HCT116 (cell line): ENCODE results near the gene KLHL11. TPM values are rescaled to one million over a fixed set of nuclear protein-coding genes. Genes with fewer than 3 reads are reported as not detected.
A peak's percentile ranks its signal among the peaks of the same experiment; 100 is the strongest.

Experiments used
- ATAC-seq: fragments of 200-7000 bp; cut with Tn5 transposase; 2 replicates; pipeline ENCODE4 v1.9.1; 2020; ENCODE audit warnings: mild to moderate bottlenecking, moderate library complexity
- BruUV-seq: library from RNA; stranded (reverse); fragments of 400-500 nt; replicated peaks from 2 replicates; lab custom pipeline; 2021; lab: Mats Ljungman, UMichigan
- CTCF ChIA-PET: fragments of 300-600 bp; sonication (Branson Sonifier 250); formaldehyde crosslinking; loops from one replicate; lab custom pipeline; 2021; ENCODE audit warnings: antibody characterized with exemption; lab: Charles Lee
- POLR2A ChIA-PET: fragments of 300-600, 350-600 bp; sonication (Branson Sonifier 250); formaldehyde crosslinking; loops from one replicate; lab custom pipeline; 2021; ENCODE audit warnings: antibody characterized with exemption; lab: Charles Lee
- RAD21 ChIA-PET, 2 experiments: fragments of 300-600 bp; sonication (Branson Sonifier 250); formaldehyde crosslinking; loops; one replicate each; lab custom pipeline; 2023; ENCODE audit warnings: low total read pairs in 2 of 2; ENCODE audit not compliant: uncharacterized antibody in 2 of 2, unreplicated experiment in 2 of 2, low non-redundant PET in 1 of 2; lab: Charles Lee
- DNase-seq: peaks from one replicate; pipeline ENCODE4 v3.0.0-alpha.2; 2010; ENCODE audit warnings: low read depth, low spot score
- H2AFZ ChIP-seq: fragments of 200-600 bp; shearing (Covaris generic), sonication (generic); 2 replicates; pipeline ENCODE4 v1.6.1; 2017; ENCODE audit warnings: low read depth, mixed run types, mixed read lengths, antibody characterized with exemption, low read length; ENCODE audit not compliant: poor library complexity, severe bottlenecking
- H3K27ac ChIP-seq: 2 replicates; pipeline ENCODE4 v1.5.1; 2012; ENCODE audit warnings: low read depth, low read length
- H3K27me3 ChIP-seq: fragments of 200-600 bp; sonication (generic); 2 replicates; pipeline ENCODE4 v1.6.1; 2016; ENCODE audit warnings: mixed run types, low read length, mixed read lengths; ENCODE audit not compliant: insufficient read depth
- H3K36me3 ChIP-seq, 2 experiments: fragments of 200-500 bp in 1 of 2; fragments of 200-600 bp in 1 of 2; sonication (Bioruptor generic) in 1 of 2; sonication (generic) in 1 of 2; 2 replicates each; pipeline versions ENCODE4 v1.5.1 to v1.6.1; 2014 to 2016; ENCODE audit warnings: low read length in 2 of 2, inconsistent platforms in 1 of 2, mixed read lengths in 1 of 2, mixed run types in 1 of 2; ENCODE audit not compliant: insufficient read depth in 2 of 2, control insufficient read depth in 1 of 2
- H3K4me1 ChIP-seq, 2 experiments: fragments of 200-600 bp in 1 of 2; sonication (generic) in 1 of 2; 2 replicates each; pipeline versions ENCODE4 v1.5.1 to v1.6.1; 2012 to 2017; ENCODE audit warnings: low read length in 2 of 2, inconsistent platforms in 1 of 2, mild to moderate bottlenecking in 1 of 2, mixed read lengths in 1 of 2, mixed run types in 1 of 2, moderate library complexity in 1 of 2; ENCODE audit not compliant: insufficient read depth in 2 of 2, control insufficient read depth in 1 of 2
- H3K4me2 ChIP-seq: fragments of 200-600 bp; sonication (generic); 2 replicates; pipeline ENCODE4 v1.6.1; 2017; ENCODE audit warnings: mixed run types, low read length, mixed read lengths
- H3K4me3 ChIP-seq, 2 experiments: fragments of 200-600 bp in 1 of 2; sonication (generic) in 1 of 2; replicated peaks in 1 of 2; 2 replicates each; pipeline ENCODE4 v1.5.1; 2011 to 2016; ENCODE audit warnings: low read length in 2 of 2, control low read depth in 1 of 2, low read depth in 1 of 2, mild to moderate bottlenecking in 1 of 2, mixed read lengths in 1 of 2, mixed run types in 1 of 2
- H3K79me2 ChIP-seq: fragments of 200-600 bp; sonication (generic); 2 replicates; pipeline ENCODE4 v1.6.1; 2017; ENCODE audit warnings: mild to moderate bottlenecking, mixed run types, low read length, moderate library complexity, mixed read lengths; ENCODE audit not compliant: insufficient read depth
- H3K9ac ChIP-seq: fragments of 200-600 bp; sonication (generic); 2 replicates; pipeline ENCODE4 v1.6.1; 2016; ENCODE audit warnings: low read length, mixed read lengths
- H3K9me2 ChIP-seq: fragments of 200-600 bp; sonication (generic), shearing (Covaris generic); 2 replicates; pipeline ENCODE4 v1.6.1; 2017; ENCODE audit warnings: mixed run types, mild to moderate bottlenecking, moderate library complexity; ENCODE audit not compliant: insufficient read depth
- H3K9me3 ChIP-seq, 2 experiments: fragments of 200-500 bp in 1 of 2; fragments of 200-600 bp in 1 of 2; sonication (Bioruptor generic) in 1 of 2; sonication (generic) in 1 of 2; 2 replicates each; pipeline ENCODE4 v1.6.1; 2014 to 2017; ENCODE audit warnings: low read length in 2 of 2, mixed read lengths in 2 of 2, inconsistent platforms in 1 of 2, low read depth in 1 of 2, mild to moderate bottlenecking in 1 of 2, mixed run types in 1 of 2, moderate library complexity in 1 of 2; ENCODE audit not compliant: control insufficient read depth in 1 of 2, insufficient read depth in 1 of 2
- H4K20me1 ChIP-seq: fragments of 200-600 bp; sonication (generic), shearing (Covaris generic); 2 replicates; pipeline ENCODE4 v1.6.1; 2017; ENCODE audit warnings: mixed run types, mild to moderate bottlenecking, moderate library complexity; ENCODE audit not compliant: insufficient read depth
- ATF3 ChIP-seq: IDR thresholded peaks from 2 replicates; pipeline ENCODE4 v1.6.1; 2012
- EGR1 ChIP-seq: IDR thresholded peaks from 2 replicates; pipeline ENCODE4 v1.6.1; 2012; ENCODE audit warnings: low read depth
- ELF1 ChIP-seq: IDR thresholded peaks from 2 replicates; pipeline ENCODE4 v1.6.1; 2012; ENCODE audit warnings: low read depth, borderline replicate concordance
- JUND ChIP-seq: IDR thresholded peaks from 2 replicates; pipeline ENCODE4 v1.6.1; 2012
- POLR2A ChIP-seq: IDR thresholded peaks from 2 replicates; pipeline ENCODE4 v1.7.0; 2011; ENCODE audit warnings: borderline replicate concordance; ENCODE audit not compliant: insufficient read depth, insufficient read length; ENCODE audit errors: extremely low read depth
- POLR2AphosphoS5 ChIP-seq: IDR thresholded peaks from 2 replicates; pipeline ENCODE4 v1.6.1; 2011; ENCODE audit warnings: mild to moderate bottlenecking, low read depth, low read length, moderate library complexity
- SIN3A ChIP-seq: IDR thresholded peaks from 2 replicates; pipeline ENCODE4 v1.6.1; 2012; ENCODE audit warnings: low read depth
- SP1 ChIP-seq: IDR thresholded peaks from 2 replicates; pipeline ENCODE4 v1.6.1; 2012; ENCODE audit warnings: low read depth
- SRF ChIP-seq: IDR thresholded peaks from 2 replicates; pipeline ENCODE4 v1.6.1; 2012; ENCODE audit warnings: low read depth
- TCF7L2 ChIP-seq: IDR thresholded peaks from 2 replicates; pipeline ENCODE4 v1.7.0; 2011; ENCODE audit warnings: borderline replicate concordance, inconsistent platforms; ENCODE audit not compliant: insufficient read depth, insufficient read length; ENCODE audit errors: extremely low read depth
- YY1 ChIP-seq: IDR thresholded peaks from 2 replicates; pipeline ENCODE4 v1.6.1; 2011; ENCODE audit warnings: low read length, low read depth, moderate library complexity, mild to moderate bottlenecking; ENCODE audit not compliant: insufficient replicate concordance; ENCODE audit errors: extremely low read depth
- ZBTB33 ChIP-seq: IDR thresholded peaks from 2 replicates; pipeline ENCODE4 v1.6.1; 2011; ENCODE audit warnings: mild to moderate bottlenecking, low read length, moderate library complexity; ENCODE audit not compliant: insufficient replicate concordance; ENCODE audit errors: extremely low read depth
- ZFX ChIP-seq: fragments of 450-650 bp; IDR thresholded peaks from 2 replicates; pipeline ENCODE4 v1.6.1; 2017
- ZNF274 ChIP-seq: fragments of 200-500 bp; sonication (Bioruptor generic); IDR thresholded peaks from 2 replicates; pipeline ENCODE4 v1.6.1; 2014; ENCODE audit warnings: mild to moderate bottlenecking, low read depth, low read length, inconsistent platforms
- intact Hi-C: fragments of 100-400 bp; cut with micrococcal nuclease; formaldehyde crosslinking; loops from 2 replicates; pipeline ENCODE4 v1.10.0; 2022
- total RNA-seq: library from RNA; stranded (reverse); gene quantifications from one replicate; pipeline ENCODE4 v1.2.1, GENCODE V29; 2021; ENCODE audit not compliant: unreplicated experiment
- TF ChIP-seq, protein P1 (sequence below), 3 experiments: fragments of 200-600 bp in 1 of 3; sonication (generic) in 1 of 3; IDR thresholded peaks in 2 of 3; conservative IDR thresholded peaks in 1 of 3; 2 replicates each; pipeline ENCODE4 v1.5.1; 2012 to 2017; ENCODE audit warnings: low read depth in 2 of 3, low read length in 2 of 3, antibody characterized with exemption in 1 of 3, borderline replicate concordance in 1 of 3, control low read depth in 1 of 3, mild to moderate bottlenecking in 1 of 3, mixed read lengths in 1 of 3, mixed run types in 1 of 3, moderate library complexity in 1 of 3; ENCODE audit not compliant: insufficient read depth in 1 of 3
- TF ChIP-seq, protein P2 (sequence below): IDR thresholded peaks from 2 replicates; pipeline ENCODE4 v1.6.1; 2012

The KLHL11 gene
- total RNA-seq, 1 experiment from 2014 or later: 22.4 TPM

DNA sequence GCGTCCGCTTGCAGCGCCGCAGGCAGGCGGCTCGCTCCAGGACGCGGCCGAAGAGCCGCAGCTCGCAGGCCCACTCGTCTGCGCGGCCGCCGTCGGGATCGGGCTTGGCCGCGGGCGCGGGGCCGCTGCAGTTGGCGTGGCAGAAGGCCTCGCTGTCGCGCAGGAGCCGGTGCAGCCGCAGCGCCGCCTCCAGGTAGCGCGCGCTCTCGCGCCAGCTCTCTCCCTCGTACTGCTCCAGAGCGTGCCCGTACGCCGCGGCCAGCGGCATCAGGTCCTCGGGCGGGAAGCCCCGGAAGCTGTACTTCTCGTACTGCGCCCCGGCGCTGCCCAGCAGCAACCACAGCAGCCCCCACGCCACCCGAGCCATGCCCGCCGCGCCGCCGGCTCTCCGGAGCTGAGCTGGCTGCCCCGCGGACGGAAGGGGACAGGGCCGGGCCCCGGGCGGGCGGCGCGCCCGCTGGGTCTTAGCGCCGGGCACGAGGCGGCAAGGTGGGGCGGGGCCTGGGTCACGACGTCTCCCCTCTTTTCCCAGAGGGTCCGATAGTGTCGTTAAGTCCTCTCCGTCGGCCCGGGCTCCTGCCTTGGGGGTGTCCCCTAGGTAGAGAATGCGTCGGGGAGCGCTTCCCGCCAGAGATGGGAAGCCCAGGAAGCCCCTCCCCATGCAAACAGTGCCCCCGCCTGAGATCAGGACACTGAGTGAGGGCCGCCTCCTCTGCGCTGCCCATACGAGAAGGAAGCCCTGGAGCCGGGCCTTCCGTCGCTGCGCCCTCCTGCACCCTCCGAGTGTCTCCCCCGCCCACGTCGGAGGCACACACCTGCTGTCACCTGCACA, 53.5 kb downstream of the KLHL11 start, which contains the start of gene P3H4:
Gene P3H4, minus strand, starts transcription at position 401 of the 832 bp plus-strand sequence. Its CDS starts 34 bp downstream, at position 367.
- ChIA-PET POLR2A (interaction anchor here (0.5 to 2.7 kb wide), 6 partner anchors 11 to 123 kb away, joined by 3 to 11 read pairs (median 4); partner anchors contain the start of genes EIF1 and JUP), CTCF (interaction anchor here (0.6 to 3.5 kb wide), 8 partner anchors 10 to 538 kb away, joined by 3 to 25 read pairs (median 4); partner anchors contain the start of gene JUP), RAD21 (interaction anchor here in 1 of 2 experiments (0.9 to 1.2 kb wide), 2 partner anchors 38 to 74 kb away, joined by 3 read pairs; no protein-coding TSS in a partner anchor)
- H3K27me3 ChIP-seq: no peaks in the 10 kb centered on the region
- peak; percentile 44 for DNase-seq
- peak; percentile 81 for ATAC-seq
- no peaks in the 10 kb centered on the region for H4K20me1 ChIP-seq
- no TSS peak for BruUV-seq
- intact Hi-C loops: loop anchor here (2.0 kb wide), 1 partner anchor 73 kb away; no protein-coding TSS in a partner anchor
- TF ChIP-seq EGR1 (no peak), ZNF274 (no peak), ATF3 (no peak), TCF7L2 (peak; percentile 56), ZFX (peak; percentile 96), SRF (no peak), JUND (no peak), ZBTB33 (no peak), SP1 (peak; percentile 50), SIN3A (no peak), YY1 (no peak), POLR2A (peak; percentile 39), POLR2AphosphoS5 (peak; percentile 66), ELF1 (no peak)
- TF ChIP-seq, protein P1, sequence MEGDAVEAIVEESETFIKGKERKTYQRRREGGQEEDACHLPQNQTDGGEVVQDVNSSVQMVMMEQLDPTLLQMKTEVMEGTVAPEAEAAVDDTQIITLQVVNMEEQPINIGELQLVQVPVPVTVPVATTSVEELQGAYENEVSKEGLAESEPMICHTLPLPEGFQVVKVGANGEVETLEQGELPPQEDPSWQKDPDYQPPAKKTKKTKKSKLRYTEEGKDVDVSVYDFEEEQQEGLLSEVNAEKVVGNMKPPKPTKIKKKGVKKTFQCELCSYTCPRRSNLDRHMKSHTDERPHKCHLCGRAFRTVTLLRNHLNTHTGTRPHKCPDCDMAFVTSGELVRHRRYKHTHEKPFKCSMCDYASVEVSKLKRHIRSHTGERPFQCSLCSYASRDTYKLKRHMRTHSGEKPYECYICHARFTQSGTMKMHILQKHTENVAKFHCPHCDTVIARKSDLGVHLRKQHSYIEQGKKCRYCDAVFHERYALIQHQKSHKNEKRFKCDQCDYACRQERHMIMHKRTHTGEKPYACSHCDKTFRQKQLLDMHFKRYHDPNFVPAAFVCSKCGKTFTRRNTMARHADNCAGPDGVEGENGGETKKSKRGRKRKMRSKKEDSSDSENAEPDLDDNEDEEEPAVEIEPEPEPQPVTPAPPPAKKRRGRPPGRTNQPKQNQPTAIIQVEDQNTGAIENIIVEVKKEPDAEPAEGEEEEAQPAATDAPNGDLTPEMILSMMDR (IDR thresholded peaks at IDR 0.05 in 2 of 3, conservative IDR thresholded peaks at IDR 0.05 in 1 of 3; ENCODE audit: borderline replicate concordance in 1 of 3, insufficient read depth in 1 of 3, low read depth in 2 of 3, low read length in 2 of 3): peak in 2 of 3 experiments; percentile 51 to 64; a peak in 4 of 6 replicates
- TF ChIP-seq, protein P2, sequence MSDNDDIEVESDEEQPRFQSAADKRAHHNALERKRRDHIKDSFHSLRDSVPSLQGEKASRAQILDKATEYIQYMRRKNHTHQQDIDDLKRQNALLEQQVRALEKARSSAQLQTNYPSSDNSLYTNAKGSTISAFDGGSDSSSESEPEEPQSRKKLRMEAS: peak; percentile 92
- no peaks in the 10 kb centered on the region for H3K36me3 ChIP-seq
- peak within 1 kb of the TSS; percentile 66 to 72 for H3K4me3 ChIP-seq
- H3K4me2 ChIP-seq: peak within 1 kb of the TSS; percentile 99
- H3K9ac ChIP-seq: peak within 1 kb of the TSS; percentile 71
- peaks cover 30% of the 10 kb centered on the region; the same call in 1 of the 2 replicates for H3K79me2 ChIP-seq
- H2AFZ ChIP-seq: peak within 1 kb of the TSS; percentile 86
- H3K4me1 ChIP-seq: peaks cover 10 to 41% of the 10 kb centered on the region in 2 experiments; a peak in 3 of 4 replicates
- no peaks in the 10 kb centered on the region for H3K9me2 ChIP-seq
- H3K27ac ChIP-seq: peak within 1 kb of the TSS; percentile 97
- H3K9me3 ChIP-seq: no peaks in the 10 kb centered on the region
